ENCODE results near the gene MAPKAP1.

The MAPKAP1 gene

DNA sequence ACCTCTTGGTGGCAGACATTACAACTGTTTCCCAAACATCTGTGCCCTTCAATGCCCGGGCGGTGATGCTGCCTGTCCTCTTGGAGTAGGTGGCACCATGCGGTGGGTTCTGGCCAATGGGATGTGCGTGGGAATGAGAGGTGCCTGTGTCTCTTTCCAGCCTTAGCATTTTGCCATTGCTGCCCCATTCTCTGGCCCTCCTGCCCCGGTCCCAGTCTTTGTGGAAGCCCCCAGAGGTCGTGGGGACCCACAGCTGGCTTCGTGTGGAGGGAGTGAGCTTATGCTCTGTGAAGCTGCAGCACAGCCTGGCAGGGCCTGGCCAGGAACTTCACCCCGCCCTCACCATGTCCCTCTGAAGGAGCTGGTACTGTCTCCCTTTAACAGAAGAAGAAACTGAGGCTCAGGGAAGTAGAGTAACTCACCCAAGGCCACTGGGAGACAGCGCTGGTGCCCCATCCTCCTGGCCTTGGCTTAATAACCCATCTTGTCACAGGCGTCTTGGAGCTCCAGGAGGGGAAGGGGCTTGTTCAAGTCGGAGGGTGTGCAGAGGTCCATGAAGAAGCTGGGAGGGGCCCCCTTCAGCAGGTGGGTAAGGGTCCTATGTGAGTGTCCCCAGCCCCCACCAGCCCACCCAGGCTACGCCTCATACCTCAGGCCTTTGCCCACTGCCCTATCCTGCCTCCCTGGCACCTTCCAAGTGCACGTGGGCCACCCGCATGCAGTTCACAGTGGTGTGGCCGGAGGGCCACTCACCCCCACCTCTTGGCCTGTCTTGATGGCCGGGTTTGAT is 271.8 kb downstream of the MAPKAP1 start:
- no peak for TF ChIP-seq FOXM1 (IDR thresholded peaks at IDR 0.05; ENCODE audit: borderline replicate concordance, low read depth)

DNA sequence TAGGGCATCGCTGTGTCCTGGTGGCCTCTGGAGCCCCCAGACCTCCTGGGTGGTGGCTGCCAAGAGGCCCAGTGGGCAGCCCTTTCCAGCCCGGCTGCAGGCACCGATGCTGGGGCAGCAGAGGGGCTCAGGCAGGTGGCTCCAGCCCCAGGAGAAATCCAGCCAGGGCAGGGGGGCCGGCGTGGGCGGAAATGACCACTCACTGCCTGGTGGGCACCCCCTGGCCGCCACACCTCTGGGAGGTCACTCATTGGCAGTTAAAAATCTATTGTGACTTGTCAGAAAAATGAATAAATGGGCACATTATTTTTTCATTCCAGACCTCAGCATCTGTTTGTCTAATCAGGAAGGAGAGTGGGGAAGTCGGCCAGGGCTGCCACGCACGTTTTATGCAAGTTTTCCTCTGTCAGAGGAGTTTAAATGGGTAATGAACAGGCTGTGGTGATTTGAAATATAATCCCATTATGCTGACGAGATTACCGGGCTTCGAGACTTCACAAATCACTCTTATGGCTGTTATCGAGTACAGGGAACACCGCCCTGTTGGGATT is 273.5 kb downstream of the MAPKAP1 start:
- TF ChIP-seq RAD21 (IDR thresholded peaks at IDR 0.05; ENCODE audit: low read depth) = no peak
- TF ChIP-seq, protein P1, sequence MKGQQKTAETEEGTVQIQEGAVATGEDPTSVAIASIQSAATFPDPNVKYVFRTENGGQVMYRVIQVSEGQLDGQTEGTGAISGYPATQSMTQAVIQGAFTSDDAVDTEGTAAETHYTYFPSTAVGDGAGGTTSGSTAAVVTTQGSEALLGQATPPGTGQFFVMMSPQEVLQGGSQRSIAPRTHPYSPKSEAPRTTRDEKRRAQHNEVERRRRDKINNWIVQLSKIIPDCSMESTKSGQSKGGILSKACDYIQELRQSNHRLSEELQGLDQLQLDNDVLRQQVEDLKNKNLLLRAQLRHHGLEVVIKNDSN (IDR thresholded peaks at IDR 0.05) = no peak
- TF ChIP-seq YY1 (IDR thresholded peaks at IDR 0.05; ENCODE audit: low read depth) = no peak
- no peak for TF ChIP-seq TEAD4 (IDR thresholded peaks at IDR 0.05)
- TF ChIP-seq, protein P2, sequence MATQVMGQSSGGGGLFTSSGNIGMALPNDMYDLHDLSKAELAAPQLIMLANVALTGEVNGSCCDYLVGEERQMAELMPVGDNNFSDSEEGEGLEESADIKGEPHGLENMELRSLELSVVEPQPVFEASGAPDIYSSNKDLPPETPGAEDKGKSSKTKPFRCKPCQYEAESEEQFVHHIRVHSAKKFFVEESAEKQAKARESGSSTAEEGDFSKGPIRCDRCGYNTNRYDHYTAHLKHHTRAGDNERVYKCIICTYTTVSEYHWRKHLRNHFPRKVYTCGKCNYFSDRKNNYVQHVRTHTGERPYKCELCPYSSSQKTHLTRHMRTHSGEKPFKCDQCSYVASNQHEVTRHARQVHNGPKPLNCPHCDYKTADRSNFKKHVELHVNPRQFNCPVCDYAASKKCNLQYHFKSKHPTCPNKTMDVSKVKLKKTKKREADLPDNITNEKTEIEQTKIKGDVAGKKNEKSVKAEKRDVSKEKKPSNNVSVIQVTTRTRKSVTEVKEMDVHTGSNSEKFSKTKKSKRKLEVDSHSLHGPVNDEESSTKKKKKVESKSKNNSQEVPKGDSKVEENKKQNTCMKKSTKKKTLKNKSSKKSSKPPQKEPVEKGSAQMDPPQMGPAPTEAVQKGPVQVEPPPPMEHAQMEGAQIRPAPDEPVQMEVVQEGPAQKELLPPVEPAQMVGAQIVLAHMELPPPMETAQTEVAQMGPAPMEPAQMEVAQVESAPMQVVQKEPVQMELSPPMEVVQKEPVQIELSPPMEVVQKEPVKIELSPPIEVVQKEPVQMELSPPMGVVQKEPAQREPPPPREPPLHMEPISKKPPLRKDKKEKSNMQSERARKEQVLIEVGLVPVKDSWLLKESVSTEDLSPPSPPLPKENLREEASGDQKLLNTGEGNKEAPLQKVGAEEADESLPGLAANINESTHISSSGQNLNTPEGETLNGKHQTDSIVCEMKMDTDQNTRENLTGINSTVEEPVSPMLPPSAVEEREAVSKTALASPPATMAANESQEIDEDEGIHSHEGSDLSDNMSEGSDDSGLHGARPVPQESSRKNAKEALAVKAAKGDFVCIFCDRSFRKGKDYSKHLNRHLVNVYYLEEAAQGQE (IDR thresholded peaks at IDR 0.05; ENCODE audit: low read depth) = no peak
- TF ChIP-seq NFIC (IDR thresholded peaks at IDR 0.05) = no peak
- TF ChIP-seq EP300 (IDR thresholded peaks at IDR 0.05; ENCODE audit: borderline replicate concordance) = no peak
- TF ChIP-seq FOXM1 (IDR thresholded peaks at IDR 0.05; ENCODE audit: borderline replicate concordance, low read depth) = no peak
- no peak for TF ChIP-seq TCF12 (IDR thresholded peaks at IDR 0.05; ENCODE audit: low read depth)
- no peak for TF ChIP-seq ZBTB7A (IDR thresholded peaks at IDR 0.05; ENCODE audit: low read depth)
- TF ChIP-seq CREB1 (IDR thresholded peaks at IDR 0.05; ENCODE audit: low read depth) = no peak
- no peak for TF ChIP-seq CEBPB (IDR thresholded peaks at IDR 0.05)
- TF ChIP-seq, protein P3, sequence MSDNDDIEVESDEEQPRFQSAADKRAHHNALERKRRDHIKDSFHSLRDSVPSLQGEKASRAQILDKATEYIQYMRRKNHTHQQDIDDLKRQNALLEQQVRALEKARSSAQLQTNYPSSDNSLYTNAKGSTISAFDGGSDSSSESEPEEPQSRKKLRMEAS (IDR thresholded peaks at IDR 0.05) = no peak
- no peak for TF ChIP-seq EGR1 (IDR thresholded peaks at IDR 0.05)
- TF ChIP-seq TAF1 (IDR thresholded peaks at IDR 0.05; ENCODE audit: low read depth) = no peak

DNA sequence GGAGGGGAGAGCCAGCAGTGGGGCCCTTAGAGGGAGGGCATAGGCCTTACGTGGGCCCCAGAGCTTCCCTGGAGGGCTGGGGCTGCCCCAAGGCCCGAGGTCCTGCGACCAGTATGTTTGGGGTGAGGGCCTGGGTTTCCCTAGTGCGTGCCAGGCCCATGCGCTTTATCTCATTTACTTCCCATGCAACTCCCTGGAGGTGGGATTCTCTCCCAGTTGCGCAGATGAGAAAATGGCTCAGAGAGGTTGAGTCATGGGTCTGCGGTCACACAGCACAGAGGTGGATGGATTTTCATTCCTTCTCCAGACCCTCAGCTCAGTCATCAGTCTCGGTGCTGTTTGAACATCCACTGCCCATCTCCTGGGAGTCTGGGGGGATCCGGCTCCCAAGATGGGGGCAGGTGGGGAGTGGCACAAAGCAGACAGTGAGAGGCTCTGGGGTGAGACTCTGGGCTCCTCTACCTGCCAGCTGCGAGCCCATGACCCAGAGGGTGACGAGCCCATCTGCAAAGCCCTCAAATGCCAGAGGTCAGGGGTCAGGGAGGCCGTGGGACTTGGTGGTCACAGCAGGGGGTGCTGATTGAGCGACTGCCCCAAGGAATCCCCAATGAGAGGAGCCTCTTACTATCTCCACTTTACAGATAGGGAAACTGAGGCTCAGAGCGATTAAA is 274.2 kb downstream of the MAPKAP1 start:
- TF ChIP-seq, protein P3 (IDR thresholded peaks at IDR 0.05) = no peak
- TF ChIP-seq CREB1 (IDR thresholded peaks at IDR 0.05; ENCODE audit: low read depth) (no peak), CEBPB (IDR thresholded peaks at IDR 0.05) (no peak), TEAD4 (IDR thresholded peaks at IDR 0.05) (no peak), ZBTB7A (IDR thresholded peaks at IDR 0.05; ENCODE audit: low read depth) (no peak), TCF12 (IDR thresholded peaks at IDR 0.05; ENCODE audit: low read depth) (no peak)
- TF ChIP-seq, protein P2 (IDR thresholded peaks at IDR 0.05; ENCODE audit: low read depth) = no peak

DNA sequence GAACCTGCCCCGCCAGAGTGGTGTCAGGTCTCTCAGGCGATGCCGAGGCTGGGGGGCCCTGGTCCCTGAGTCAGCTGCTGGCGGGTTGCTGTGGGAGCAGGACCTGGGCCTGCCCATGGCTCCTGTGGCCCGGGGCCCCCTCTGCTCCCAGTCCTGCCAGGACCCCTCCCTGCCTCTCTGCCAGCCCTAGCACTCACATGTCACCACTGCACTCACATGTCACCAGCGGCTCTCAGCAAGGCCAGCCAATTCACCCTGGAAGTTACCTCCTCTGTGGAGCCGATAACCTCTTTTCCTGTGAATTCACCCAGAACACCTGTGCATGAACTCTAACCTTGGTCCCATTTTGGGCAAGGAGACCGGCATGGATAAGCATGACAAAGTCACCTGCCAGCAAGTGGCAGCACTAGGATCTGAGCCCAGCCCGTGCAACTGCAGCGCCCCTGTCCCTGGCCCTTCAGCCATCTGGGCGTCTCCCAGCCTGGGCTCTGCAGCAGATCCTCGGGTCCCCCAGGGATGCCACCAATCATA is 275.2 kb downstream of the MAPKAP1 start:
- TF ChIP-seq, protein P1 (IDR thresholded peaks at IDR 0.05) = no peak
- TF ChIP-seq, protein P2 (IDR thresholded peaks at IDR 0.05; ENCODE audit: low read depth) = no peak
- TF ChIP-seq RAD21 (IDR thresholded peaks at IDR 0.05; ENCODE audit: low read depth) = no peak
- TF ChIP-seq YY1 (IDR thresholded peaks at IDR 0.05; ENCODE audit: low read depth) = no peak
- TF ChIP-seq EGR1 (IDR thresholded peaks at IDR 0.05) = no peak
- TF ChIP-seq TCF12 (IDR thresholded peaks at IDR 0.05; ENCODE audit: low read depth) = no peak
- TF ChIP-seq FOXM1 (IDR thresholded peaks at IDR 0.05; ENCODE audit: borderline replicate concordance, low read depth) = no peak
- TF ChIP-seq, protein P3 (IDR thresholded peaks at IDR 0.05) = no peak
- no peak for TF ChIP-seq TAF1 (IDR thresholded peaks at IDR 0.05; ENCODE audit: low read depth)
- no peak for TF ChIP-seq NFIC (IDR thresholded peaks at IDR 0.05)
- TF ChIP-seq ZBTB7A (IDR thresholded peaks at IDR 0.05; ENCODE audit: low read depth) = no peak
- no peak for TF ChIP-seq CREB1 (IDR thresholded peaks at IDR 0.05; ENCODE audit: low read depth)
- no peak for TF ChIP-seq EP300 (IDR thresholded peaks at IDR 0.05; ENCODE audit: borderline replicate concordance)
- TF ChIP-seq CEBPB (IDR thresholded peaks at IDR 0.05) = no peak
- no peak for TF ChIP-seq TEAD4 (IDR thresholded peaks at IDR 0.05)
